ENCODE results near the gene P4HA3.

- TF ChIP-seq CTCF (IDR thresholded peaks at IDR 0.05) (no peak), POLR2A (IDR thresholded peaks at IDR 0.05) (no peak)
These were observed 76.3 kb downstream of the P4HA3 start for GRCh38 chr11:74235121-74235520.

All from adrenal gland (tissue), 5 donors.